ENCODE results near the gene GIPC1.
"Not testable (repeated sequence)": the region's sequence is repeated elsewhere in the genome, so short reads cannot be mapped to it uniquely, and the experiment has no call there.

Gene GIPC1

DNA sequence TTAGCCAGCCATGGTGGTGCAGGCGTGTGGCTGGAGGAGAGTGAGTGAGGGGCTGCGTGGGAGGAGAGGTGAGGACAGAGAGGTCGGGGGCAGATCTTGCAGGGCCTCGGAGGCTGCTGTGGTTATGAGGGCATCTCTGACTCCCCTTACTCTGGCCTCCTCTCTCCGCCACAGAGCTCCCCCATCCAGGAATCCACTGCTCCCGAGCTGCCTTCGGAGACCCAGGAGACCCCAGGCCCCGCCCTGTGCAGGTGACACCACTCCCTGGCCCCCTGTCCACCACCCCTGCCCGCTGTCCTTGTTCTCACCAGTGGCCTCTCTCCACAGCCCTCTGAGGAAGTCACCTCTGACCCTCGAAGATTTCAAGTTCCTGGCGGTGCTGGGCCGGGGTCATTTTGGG is 28.5 kb downstream of the GIPC1 start:
- DNase-seq = no peak

DNA sequence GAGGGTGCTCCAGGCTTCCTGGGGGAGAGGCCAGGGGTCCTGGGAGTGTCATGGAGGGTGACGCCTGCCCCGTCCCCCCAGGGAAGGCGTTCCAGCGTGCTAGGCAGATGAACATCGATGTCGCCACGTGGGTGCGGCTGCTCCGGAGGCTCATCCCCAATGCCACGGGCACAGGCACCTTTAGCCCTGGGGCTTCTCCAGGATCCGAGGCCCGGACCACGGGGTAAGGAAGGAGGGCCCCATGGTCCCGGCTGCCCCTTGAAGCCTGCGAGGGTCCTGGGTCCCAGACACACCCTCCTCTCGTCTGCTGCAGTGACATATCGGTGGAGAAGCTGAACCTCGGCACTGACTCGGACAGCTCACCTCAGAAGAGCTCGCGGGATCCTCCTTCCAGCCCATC is 32.2 kb downstream of the GIPC1 start:
- no peak for DNase-seq

DNA sequence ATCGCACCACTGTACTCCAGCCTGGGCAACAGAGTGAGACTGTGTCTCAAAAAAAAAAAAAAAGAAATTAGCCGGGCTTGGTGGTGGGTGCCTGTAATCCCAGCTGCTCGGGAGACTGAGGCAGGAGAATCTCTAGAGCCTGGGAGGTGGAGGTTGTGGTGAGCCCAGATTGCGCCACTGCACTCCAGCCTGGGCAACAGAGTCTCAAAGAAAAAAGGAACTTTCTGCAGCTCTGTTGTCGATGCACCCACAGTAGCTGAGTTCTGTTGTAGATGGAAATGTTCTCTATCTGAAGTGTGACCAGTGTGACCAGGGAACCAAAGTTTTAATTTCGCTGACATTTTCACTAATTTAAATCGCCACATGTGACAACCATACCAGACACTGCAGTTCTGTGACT is 33.5 kb downstream of the GIPC1 start:
- not testable (repeated sequence) for DNase-seq

DNA sequence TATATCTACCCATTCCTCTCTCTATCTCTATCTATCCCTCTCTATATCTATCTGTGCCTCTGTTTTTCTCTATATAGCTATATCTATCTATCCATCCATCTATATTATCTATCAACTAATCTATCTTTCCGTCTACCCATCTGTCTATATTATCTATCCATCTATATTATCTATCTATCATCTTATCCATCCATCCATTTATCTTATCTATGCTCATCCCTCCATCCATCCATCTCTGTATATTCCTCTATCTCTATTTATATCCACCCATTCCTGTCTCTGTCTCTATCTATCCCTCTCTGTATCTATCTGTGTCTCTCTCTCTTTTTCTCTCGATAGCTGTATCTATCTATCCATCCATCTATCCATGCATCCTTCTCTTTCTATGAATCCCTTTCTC is 35.0 kb downstream of the GIPC1 start:
- no peak for DNase-seq

DNA sequence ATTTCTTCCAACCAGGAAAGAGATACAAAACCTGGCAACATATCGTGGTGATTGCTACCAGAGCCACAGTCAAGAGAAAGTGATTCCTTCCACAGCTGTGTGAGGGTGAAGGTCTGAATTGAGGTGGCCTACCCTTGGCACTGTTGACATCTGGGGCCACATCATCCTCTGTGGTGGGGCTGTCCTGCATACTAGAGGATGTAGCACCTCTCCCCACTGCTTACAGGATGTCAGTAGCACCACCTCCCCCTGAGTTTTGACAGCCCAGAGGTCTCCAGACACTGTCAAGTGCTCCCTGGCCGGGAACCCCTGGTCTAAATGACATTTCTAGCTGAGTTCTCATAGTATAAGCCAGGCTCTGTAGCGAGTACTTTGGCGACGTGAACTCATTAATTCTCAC is 36.2 kb downstream of the GIPC1 start:
- DNase-seq = no peak

- DNase-seq = not testable (repeated sequence)
These were observed 43.6 kb downstream of the GIPC1 start for GRCh38 chr19:14452303-14452702.

DNA sequence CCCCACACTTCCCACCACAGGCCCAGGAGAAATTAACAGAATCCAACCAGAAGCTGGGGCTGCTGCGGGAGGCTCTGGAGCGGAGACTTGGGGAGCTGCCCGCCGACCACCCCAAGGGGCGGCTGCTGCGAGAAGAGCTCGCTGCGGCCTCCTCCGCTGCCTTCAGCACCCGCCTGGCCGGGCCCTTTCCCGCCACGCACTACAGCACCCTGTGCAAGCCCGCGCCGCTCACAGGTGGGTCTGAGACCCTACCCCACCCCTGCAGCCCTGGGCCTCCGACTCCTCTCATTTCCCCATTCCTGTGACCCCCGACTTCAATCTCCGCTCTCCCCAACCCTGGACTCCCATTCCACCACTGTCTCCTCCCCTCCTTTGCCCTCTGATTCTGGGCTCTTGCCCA is 45.1 kb downstream of the GIPC1 start:
- no peak for DNase-seq

GRCh38 chr19:14450168-14450874 is 45.6 kb downstream of the GIPC1 start:
- DNase-seq = no peak

GRCh38 chr19:14449321-14449720 is 46.6 kb downstream of the GIPC1 start:
- no peak for DNase-seq

- DNase-seq = no peak
These were observed 49.4 kb downstream of the GIPC1 start for GRCh38 chr19:14446336-14447036.

DNA sequence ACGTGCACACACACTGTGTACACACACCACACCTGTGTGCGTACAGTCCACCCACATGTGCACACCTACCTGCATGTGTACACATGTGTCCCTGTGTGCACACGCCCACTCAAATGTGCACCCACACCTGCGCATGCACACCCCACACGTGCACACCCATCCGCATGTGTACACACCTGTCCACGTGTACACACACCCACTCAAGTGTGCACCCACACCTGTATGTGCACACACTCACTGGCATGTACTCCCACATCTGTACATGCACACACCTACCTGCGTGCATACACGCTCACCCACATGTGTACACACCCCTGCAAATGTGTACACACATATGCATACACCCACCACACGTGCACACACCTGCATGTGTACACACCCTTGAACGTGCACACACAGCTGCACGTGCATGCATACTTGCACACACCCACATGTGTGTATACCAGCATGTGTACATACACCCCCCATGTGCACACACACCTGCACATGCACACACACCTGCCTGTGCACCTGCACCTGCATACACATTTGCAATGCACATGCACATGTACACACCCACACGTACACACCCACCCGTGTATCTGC is 52.2 kb downstream of the GIPC1 start:
- no peak for DNase-seq

DNA sequence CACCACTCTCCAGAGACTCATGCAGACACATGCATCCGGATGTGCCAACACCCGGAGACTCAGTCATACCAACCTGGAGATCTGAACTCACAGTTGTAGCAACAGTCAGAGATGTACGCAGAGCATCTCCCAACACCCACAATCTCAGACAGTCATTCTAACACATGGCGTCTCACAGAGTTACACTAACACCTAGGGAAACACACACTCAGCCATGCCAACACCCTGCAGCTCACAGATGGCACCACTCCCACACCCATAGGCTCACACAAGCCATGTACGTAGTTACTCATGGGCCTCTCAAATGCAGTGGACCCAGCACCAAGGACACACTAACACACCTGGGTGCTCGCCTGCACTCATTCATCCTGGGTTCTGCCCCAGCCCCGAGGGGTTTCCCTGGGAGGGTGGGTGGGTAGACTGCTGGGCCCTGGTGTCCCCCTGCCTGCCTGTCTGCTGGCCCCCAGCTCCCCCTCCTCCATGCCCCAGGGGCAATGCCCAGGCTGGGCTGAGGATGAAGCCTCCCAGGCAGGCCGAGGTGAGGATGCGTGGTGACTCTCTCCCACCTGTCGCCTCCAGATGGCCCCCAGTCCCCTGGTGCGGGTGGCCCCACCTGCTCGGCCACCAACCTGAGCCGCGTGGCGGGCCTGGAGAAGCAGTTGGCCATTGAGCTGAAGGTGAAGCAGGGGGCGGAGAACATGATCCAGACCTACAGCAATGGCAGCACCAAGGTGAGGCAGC is 52.9 kb downstream of the GIPC1 start:
- DNase-seq = no peak

DNA sequence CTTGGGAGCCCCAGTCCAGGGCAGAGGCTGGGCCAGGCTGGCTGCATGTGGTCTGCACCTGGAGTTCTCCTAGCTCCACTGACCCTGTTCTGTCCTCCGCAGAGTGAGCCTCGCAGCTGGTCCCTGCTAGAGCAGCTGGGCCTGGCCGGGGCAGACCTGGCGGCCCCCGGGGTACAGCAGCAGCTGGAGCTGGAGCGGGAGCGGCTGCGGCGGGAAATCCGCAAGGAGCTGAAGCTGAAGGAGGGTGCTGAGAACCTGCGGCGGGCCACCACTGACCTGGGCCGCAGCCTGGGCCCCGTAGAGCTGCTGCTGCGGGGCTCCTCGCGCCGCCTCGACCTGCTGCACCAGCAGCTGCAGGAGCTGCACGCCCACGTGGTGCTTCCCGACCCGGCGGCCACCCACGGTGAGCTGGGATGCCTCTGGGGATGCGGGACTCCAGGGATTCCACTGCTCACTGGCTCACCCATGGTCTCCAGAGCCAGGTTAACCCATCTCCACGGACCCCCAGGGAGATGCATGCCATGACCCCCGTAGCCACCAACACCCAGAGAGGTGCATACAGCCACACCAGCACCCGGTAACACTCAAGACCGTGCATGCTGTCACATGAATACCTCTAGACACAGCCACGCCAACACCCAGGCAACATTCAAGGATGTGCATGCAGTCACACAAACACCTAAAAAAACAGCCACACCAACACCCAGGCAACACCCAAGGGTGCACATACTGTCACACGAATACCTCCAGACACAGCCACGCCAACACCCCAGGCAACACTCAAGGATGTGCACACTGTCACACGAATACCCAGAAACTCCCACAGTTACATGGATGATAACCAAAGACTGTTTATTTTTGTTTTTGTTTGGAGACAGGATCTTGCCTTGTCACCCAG is 54.6 kb downstream of the GIPC1 start:
- peak; percentile 71 for DNase-seq

GRCh38 chr19:14440049-14440448 is 55.9 kb downstream of the GIPC1 start:
- DNase-seq = peak; percentile 41

- no peak for DNase-seq
These were observed 56.9 kb downstream of the GIPC1 start for GRCh38 chr19:14439014-14439413.

- DNase-seq = no peak
These were observed 58.3 kb downstream of the GIPC1 start for GRCh38 chr19:14437578-14438140.

DNA sequence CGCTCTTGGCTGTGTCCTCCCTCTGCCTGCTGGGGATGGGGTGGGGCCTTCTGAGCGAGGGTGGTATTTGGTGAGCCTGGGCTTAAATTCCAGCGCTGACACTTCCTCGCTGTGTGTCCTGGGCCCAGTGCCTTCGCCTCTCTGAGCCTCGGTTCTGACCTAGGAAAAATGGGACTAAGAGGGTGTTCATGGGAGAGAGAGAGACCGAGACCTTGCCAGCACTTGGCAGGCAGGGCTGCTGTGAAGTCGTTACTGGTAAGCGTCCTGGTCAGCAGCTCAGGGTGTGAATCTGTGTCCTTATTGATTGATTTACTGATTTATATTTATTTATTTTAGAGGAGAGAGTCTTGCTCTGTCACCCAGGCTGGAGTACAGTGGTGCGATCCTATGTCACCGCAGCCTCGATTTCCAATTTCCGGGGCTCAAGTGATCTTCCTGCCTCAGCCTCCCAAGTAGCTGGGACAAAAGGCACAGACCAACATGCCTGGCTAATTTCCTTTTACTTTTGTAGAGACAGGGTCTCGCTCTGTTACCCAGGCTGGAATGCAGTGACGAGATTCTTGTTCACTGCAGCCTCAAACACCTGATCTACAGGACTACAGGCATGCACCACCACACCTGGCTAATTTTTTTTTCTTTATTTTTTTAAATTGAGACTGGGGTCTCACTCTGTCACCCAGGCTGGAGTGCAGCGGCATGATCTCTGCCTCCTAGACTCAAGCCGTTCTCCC is 60.4 kb downstream of the GIPC1 start:
- no peak for DNase-seq

GRCh38 chr19:14434543-14435319 is 61.2 kb downstream of the GIPC1 start:
- DNase-seq = no peak

DNA sequence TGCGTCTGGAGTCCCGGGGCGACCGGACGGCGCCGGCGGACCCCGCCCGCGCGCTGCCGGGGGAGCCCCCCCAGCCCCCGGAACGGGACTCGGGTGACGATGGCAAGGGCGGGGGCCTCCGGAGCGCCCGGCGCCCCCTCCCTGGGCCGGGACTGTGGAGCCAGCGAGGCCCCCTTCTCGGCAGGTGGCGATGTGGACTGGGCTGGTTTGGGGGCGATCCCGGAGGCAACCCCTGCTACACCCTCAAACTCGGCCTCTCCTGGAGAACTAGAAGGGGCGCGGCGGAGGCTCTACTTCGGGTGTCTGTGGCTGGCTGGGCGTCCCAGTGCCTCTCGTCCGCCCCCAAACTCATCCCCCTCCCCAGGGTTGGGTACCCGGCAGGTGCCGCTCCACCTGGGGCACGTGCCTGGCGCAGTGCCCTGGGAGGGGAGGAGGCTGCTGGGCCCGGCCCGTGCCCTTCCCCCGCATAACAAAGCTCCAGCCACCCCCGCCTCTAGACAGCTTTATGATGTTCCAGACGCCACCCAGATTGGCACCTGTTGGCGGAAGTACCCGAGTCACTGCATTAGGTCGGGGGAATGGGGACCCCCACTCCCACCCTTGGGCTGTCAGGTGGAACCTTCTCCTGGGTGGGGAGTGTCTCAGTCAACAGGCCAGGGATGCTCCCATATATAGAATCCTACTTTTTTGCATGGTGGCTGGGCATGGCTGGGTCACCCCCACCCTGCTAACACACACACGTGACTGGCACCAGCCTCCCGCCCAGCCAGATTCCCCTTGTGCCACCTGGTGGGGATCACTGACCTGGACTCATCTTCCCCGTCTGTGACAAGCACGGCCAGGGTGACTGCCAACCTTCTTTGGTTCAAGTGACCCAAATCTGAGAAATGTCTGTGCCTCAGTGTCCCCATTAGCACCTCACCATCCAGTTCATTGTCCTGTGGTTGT is 62.1 kb downstream of the GIPC1 start:
- DNase-seq = no peak
